CD8-positive, alpha-beta memory T cell (primary cell): Measurements from ENCODE around the gene SYTL5. TPM values are rescaled to one million over a fixed set of nuclear protein-coding genes. Genes with fewer than 3 reads are reported as not detected.

Experiments used
- CTCF ChIA-PET: fragments of 350-600 bp; sonication (Branson Sonifier 250); formaldehyde crosslinking; loops from one replicate; lab custom pipeline; 2021; ENCODE audit warnings: antibody characterized with exemption; lab: Charles Lee
- POLR2A ChIA-PET: fragments of 350-600 bp; sonication (Branson Sonifier 250); formaldehyde crosslinking; loops from one replicate; lab custom pipeline; 2021; ENCODE audit warnings: antibody characterized with exemption; lab: Charles Lee
- DNase-seq, 5 donors: peaks; one replicate each; pipeline versions ENCODE4 v3.0.0 to v3.0.0-alpha.2; 2020 to 2022; ENCODE audit warnings: mixed read lengths in 1 of 5
- H3K27ac ChIP-seq: one replicate; pipeline ENCODE4 v1.7.0; 2013; ENCODE audit warnings: low read depth, mild to moderate bottlenecking, low read length, moderate library complexity
- H3K27me3 ChIP-seq: 2 replicates; pipeline ENCODE4 v1.7.0; 2013; ENCODE audit warnings: low read length, mild to moderate bottlenecking; ENCODE audit not compliant: insufficient read depth, poor library complexity, severe bottlenecking
- H3K36me3 ChIP-seq: 2 replicates; pipeline ENCODE4 v1.7.0; 2013; ENCODE audit warnings: mild to moderate bottlenecking, low read length, moderate library complexity; ENCODE audit not compliant: insufficient read depth
- H3K4me1 ChIP-seq: 2 replicates; pipeline ENCODE4 v1.7.0; 2013; ENCODE audit warnings: mild to moderate bottlenecking, low read length, moderate library complexity; ENCODE audit not compliant: insufficient read depth
- H3K4me3 ChIP-seq: 2 replicates; pipeline ENCODE4 v1.7.0; 2013; ENCODE audit warnings: mild to moderate bottlenecking, low read length
- H3K9me3 ChIP-seq: 2 replicates; pipeline ENCODE4 v1.7.0; 2013; ENCODE audit warnings: mild to moderate bottlenecking, low read length
- H3K27ac Mint-ChIP-seq, 8 donors: one replicate each; pipeline ENCODE4 v1.8.0; 2020 to 2021; ENCODE audit warnings: mixed read lengths in 8 of 8, mild to moderate bottlenecking in 6 of 8, inconsistent platforms in 3 of 8, moderate library complexity in 3 of 8
- H3K27me3 Mint-ChIP-seq, 2 donors: one replicate each; pipeline ENCODE4 v1.8.0; 2020 to 2021; ENCODE audit warnings: mixed read lengths in 2 of 2, mild to moderate bottlenecking in 1 of 2, moderate library complexity in 1 of 2
- H3K36me3 Mint-ChIP-seq, 3 donors: one replicate each; pipeline ENCODE4 v1.8.0; 2020 to 2021; ENCODE audit warnings: mixed read lengths in 3 of 3, inconsistent platforms in 1 of 3, mild to moderate bottlenecking in 1 of 3
- H3K4me1 Mint-ChIP-seq, 3 donors: one replicate each; pipeline ENCODE4 v1.8.0; 2020 to 2021; ENCODE audit warnings: mixed read lengths in 3 of 3, inconsistent platforms in 1 of 3, mild to moderate bottlenecking in 1 of 3
- H3K4me3 Mint-ChIP-seq, 7 donors: one replicate each; pipeline ENCODE4 v1.8.0; 2020 to 2021; ENCODE audit warnings: mixed read lengths in 7 of 7, mild to moderate bottlenecking in 6 of 7, moderate library complexity in 4 of 7, inconsistent platforms in 2 of 7
- H3K9me3 Mint-ChIP-seq, 5 donors: one replicate each; pipeline ENCODE4 v1.8.0; 2020 to 2022; ENCODE audit warnings: mixed read lengths in 5 of 5, mild to moderate bottlenecking in 3 of 5, moderate library complexity in 2 of 5, inconsistent platforms in 1 of 5
- polyA plus RNA-seq: library from polyadenylated mRNA; unstranded; fragments of 300-500 nt; fragmentation: Illumina TruSeq; gene quantifications from one replicate; pipeline ENCODE4 v1.2.3, GENCODE V29; 2021
- total RNA-seq, 2 experiments: library from RNA; stranded (reverse); gene quantifications; one replicate each; pipeline ENCODE4 v1.2.3, GENCODE V29; 2021

The SYTL5 gene
- total and polyA plus RNA-seq, 3 experiments from 2014 or later = not detected

DNA sequence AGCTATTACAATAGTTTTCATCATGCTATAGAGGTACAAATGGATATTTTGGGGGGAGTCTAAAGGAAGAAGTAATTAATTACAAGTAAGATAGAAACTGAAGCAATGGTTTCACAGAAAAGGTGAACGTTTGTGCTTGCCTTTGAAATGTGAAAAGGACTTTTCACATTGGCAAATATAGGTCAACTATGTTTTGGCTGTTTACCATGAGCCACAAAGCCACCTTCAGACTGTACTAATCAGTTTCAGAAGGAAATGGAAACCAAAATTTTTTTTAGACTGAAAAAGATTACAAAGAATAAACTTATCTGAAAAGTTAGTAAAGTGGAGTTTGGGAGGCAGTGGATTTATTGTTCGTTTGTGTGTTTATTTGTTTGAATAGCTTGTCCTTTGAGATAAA is 32.1 kb downstream of the SYTL5 start:
- H3K4me1 ChIP-seq = no peaks in the 10 kb centered on the region
- H3K4me3 Mint-ChIP-seq = peak overlapping the region in 3 of 7 donors; percentile 13 to 58 (median 38)
- H3K27me3 ChIP-seq = no peaks in the 10 kb centered on the region
- H3K9me3 Mint-ChIP-seq = peaks cover 0 to 1% (median 0%) of the 10 kb centered on the region in 5 donors
- H3K27me3 Mint-ChIP-seq = peaks cover 0 to 3% of the 10 kb centered on the region in 2 donors
- no peak overlapping the region for H3K4me3 ChIP-seq
- H3K9me3 ChIP-seq = no peaks in the 10 kb centered on the region
- CTCF ChIA-PET = no interaction called here
- H3K27ac ChIP-seq = no peak overlapping the region
- H3K36me3 ChIP-seq = no peaks in the 10 kb centered on the region
- H3K36me3 Mint-ChIP-seq = no peaks in the 10 kb centered on the region
- H3K4me1 Mint-ChIP-seq = peaks cover 0 to 6% (median 2%) of the 10 kb centered on the region in 3 donors
- DNase-seq = no peak
- POLR2A ChIA-PET = no interaction called here
- H3K27ac Mint-ChIP-seq = peak overlapping the region in 5 of 8 donors; percentile 12 to 78 (median 70)

DNA sequence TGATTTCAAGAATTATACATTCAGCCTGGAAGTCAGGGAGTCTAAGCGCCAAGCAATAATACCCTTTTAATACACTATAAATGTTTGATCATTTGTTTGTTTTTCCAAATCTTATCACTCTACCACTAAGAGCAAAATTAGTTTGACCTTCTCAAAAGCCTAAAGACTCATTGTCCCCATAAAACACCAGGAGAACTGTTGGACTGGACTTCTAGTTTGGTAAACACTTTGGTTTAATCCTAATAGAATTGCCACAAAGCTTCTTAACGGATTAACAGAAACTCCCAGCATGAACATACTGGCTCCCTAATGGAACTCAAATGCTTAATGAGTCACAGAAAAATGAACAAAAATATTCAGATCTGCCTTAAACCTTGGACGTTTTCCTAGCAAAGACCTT is 34.9 kb downstream of the SYTL5 start:
- no peak overlapping the region for H3K27ac Mint-ChIP-seq
- H3K4me1 Mint-ChIP-seq = peaks cover 0 to 6% (median 2%) of the 10 kb centered on the region in 3 donors
- Histone ChIP-seq H3K9me3 (no peaks in the 10 kb centered on the region), H3K4me1 (no peaks in the 10 kb centered on the region), H3K27me3 (no peaks in the 10 kb centered on the region), H3K27ac (no peak overlapping the region), H3K36me3 (no peaks in the 10 kb centered on the region), H3K4me3 (no peak overlapping the region)
- peaks cover 0 to 1% (median 0%) of the 10 kb centered on the region in 5 donors for H3K9me3 Mint-ChIP-seq
- no peak overlapping the region for H3K4me3 Mint-ChIP-seq
- peaks cover 0 to 7% of the 10 kb centered on the region in 2 donors for H3K27me3 Mint-ChIP-seq
- POLR2A ChIA-PET = no interaction called here
- H3K36me3 Mint-ChIP-seq = no peaks in the 10 kb centered on the region
- CTCF ChIA-PET = no interaction called here
- no peak for DNase-seq

DNA sequence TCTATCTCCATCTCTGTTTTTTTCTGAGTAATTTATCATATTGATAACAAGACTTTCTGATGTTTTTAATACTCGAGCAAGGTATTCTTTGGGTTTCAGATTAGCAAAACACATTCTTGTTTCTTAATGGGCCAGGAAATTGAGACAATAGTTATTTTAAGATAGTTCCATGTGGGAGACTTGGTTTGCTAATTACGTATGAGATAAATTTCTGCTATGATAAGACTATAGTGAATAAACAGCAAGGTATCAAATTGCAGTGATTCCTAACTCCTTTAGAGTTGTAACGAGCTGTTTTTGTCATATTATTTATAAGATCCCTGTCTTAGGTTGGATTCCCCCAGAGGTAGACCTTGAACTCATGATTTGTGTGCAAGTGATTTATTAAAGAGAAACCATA is 38.3 kb downstream of the SYTL5 start:
- Mint-ChIP-seq H3K9me3 (peaks cover 0 to 2% (median 0%) of the 10 kb centered on the region in 5 donors), H3K27me3 (peaks cover 0 to 4% of the 10 kb centered on the region in 2 donors), H3K4me3 (no peak overlapping the region), H3K36me3 (no peaks in the 10 kb centered on the region), H3K4me1 (no peaks in the 10 kb centered on the region), H3K27ac (no peak overlapping the region)
- H3K9me3 ChIP-seq = no peaks in the 10 kb centered on the region
- CTCF ChIA-PET = no interaction called here
- no peak overlapping the region for H3K27ac ChIP-seq
- no peak for DNase-seq
- H3K4me3 ChIP-seq = no peak overlapping the region
- H3K36me3 ChIP-seq = no peaks in the 10 kb centered on the region
- POLR2A ChIA-PET = no interaction called here
- H3K27me3 ChIP-seq = no peaks in the 10 kb centered on the region
- H3K4me1 ChIP-seq = no peaks in the 10 kb centered on the region

DNA sequence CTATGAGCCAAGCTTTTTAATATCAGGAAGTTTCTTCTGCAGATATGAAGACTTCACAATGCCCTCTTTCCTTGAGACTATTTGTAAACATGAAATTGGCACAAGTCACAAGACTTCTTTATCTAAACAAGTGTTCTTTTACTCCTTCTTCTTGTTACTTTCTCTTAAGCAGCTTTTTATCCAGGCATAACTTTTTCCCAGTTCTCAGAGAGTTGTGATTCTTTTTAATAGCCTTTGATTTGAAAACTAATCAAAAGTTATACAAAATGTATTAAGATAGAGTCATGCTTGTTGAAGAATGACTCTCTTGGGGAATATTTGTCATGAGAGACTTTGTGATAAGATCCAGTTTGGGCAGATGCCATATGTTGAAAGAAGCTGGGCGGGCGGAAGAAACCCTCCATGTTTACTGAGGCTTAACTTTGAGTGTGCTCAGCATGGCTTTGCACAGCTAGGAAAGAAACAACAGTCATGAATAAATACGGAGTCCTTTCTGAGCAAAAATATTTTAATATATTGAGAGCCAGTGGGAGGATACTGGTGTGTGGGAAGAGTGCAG is 39.3 kb downstream of the SYTL5 start:
- H3K9me3 ChIP-seq = no peaks in the 10 kb centered on the region
- H3K27ac ChIP-seq = no peak overlapping the region
- POLR2A ChIA-PET = no interaction called here
- no peaks in the 10 kb centered on the region for H3K36me3 ChIP-seq
- CTCF ChIA-PET = no interaction called here
- peaks cover 0 to 4% of the 10 kb centered on the region in 2 donors for H3K27me3 Mint-ChIP-seq
- H3K9me3 Mint-ChIP-seq = peaks cover 0 to 2% (median 0%) of the 10 kb centered on the region in 5 donors
- no peak overlapping the region for H3K4me3 Mint-ChIP-seq
- H3K4me1 Mint-ChIP-seq = no peaks in the 10 kb centered on the region
- no peaks in the 10 kb centered on the region for H3K36me3 Mint-ChIP-seq
- no peak overlapping the region for H3K27ac Mint-ChIP-seq
- no peak overlapping the region for H3K4me3 ChIP-seq
- no peaks in the 10 kb centered on the region for H3K27me3 ChIP-seq
- DNase-seq = no peak
- no peaks in the 10 kb centered on the region for H3K4me1 ChIP-seq

- Mint-ChIP-seq H3K27me3 (peaks cover 0 to 4% of the 10 kb centered on the region in 2 donors), H3K27ac (no peak overlapping the region), H3K36me3 (no peaks in the 10 kb centered on the region), H3K4me1 (no peaks in the 10 kb centered on the region), H3K4me3 (no peak overlapping the region), H3K9me3 (peaks cover 0 to 2% (median 0%) of the 10 kb centered on the region in 5 donors)
- Histone ChIP-seq H3K27ac (no peak overlapping the region), H3K4me1 (no peaks in the 10 kb centered on the region), H3K27me3 (no peaks in the 10 kb centered on the region), H3K4me3 (no peak overlapping the region), H3K36me3 (no peaks in the 10 kb centered on the region), H3K9me3 (no peaks in the 10 kb centered on the region)
- ChIA-PET POLR2A (no interaction called here), CTCF (no interaction called here)
- DNase-seq = no peak
These were observed 42.5 kb downstream of the SYTL5 start for GRCh38 chrX:38048886-38049285.

DNA sequence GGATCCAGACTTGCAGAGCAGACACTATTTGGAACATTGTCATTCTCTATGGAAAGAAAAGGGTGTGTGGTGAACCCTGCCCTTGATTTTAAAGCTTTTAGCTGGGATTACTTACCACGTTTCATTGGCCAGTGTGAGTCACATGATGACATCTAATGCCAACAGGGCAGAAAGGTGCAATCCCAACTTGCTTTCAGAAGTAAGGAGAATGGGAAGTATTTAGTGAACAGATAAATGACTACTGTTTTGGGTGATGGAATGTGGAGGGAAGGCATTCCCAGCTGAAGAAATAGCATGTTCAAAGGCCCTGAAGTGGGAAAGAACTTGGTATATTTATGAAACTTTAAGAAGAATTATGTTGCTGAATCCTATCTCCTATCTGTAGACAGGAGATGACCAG is 44.5 kb downstream of the SYTL5 start:
- H3K27me3 ChIP-seq = no peaks in the 10 kb centered on the region
- H3K4me1 ChIP-seq = no peaks in the 10 kb centered on the region
- POLR2A ChIA-PET = no interaction called here
- no peak overlapping the region for H3K27ac ChIP-seq
- no peaks in the 10 kb centered on the region for H3K9me3 ChIP-seq
- no peaks in the 10 kb centered on the region for H3K27me3 Mint-ChIP-seq
- no peaks in the 10 kb centered on the region for H3K36me3 ChIP-seq
- H3K27ac Mint-ChIP-seq = no peak overlapping the region
- no peaks in the 10 kb centered on the region for H3K36me3 Mint-ChIP-seq
- CTCF ChIA-PET = no interaction called here
- H3K9me3 Mint-ChIP-seq = peaks cover 0 to 4% (median 0%) of the 10 kb centered on the region in 5 donors
- no peak overlapping the region for H3K4me3 ChIP-seq
- no peak for DNase-seq
- no peak overlapping the region for H3K4me3 Mint-ChIP-seq
- H3K4me1 Mint-ChIP-seq = no peaks in the 10 kb centered on the region

DNA sequence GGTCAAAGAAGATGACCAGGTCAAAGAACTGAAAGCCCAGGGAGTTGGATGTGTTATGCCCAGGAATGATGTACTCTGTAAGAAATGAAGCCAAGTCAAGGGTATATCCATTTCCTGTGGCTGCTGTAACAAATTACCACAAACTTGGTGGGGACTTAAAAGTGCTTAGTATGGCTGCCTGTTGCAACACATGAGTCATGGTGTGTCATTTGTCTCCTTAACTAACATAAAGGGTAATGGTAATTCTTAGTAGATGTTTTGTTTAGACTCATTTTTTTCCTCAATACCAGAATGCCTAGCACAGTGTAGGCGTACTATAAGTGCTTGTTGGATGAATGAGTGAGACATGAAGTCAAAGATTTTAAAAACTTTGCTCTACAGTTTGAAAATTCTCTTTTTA is 45.7 kb downstream of the SYTL5 start:
- Histone ChIP-seq H3K27ac (no peak overlapping the region), H3K9me3 (no peaks in the 10 kb centered on the region), H3K27me3 (no peaks in the 10 kb centered on the region), H3K4me1 (no peaks in the 10 kb centered on the region), H3K36me3 (no peaks in the 10 kb centered on the region), H3K4me3 (no peak overlapping the region)
- Mint-ChIP-seq H3K27ac (no peak overlapping the region), H3K9me3 (peaks cover 0 to 3% (median 0%) of the 10 kb centered on the region in 5 donors), H3K27me3 (peaks cover 0 to 1% of the 10 kb centered on the region in 2 donors), H3K4me3 (no peak overlapping the region), H3K36me3 (no peaks in the 10 kb centered on the region), H3K4me1 (no peaks in the 10 kb centered on the region)
- POLR2A ChIA-PET = no interaction called here
- CTCF ChIA-PET = no interaction called here
- DNase-seq = no peak

- Histone ChIP-seq H3K4me1 (no peaks in the 10 kb centered on the region), H3K27me3 (no peaks in the 10 kb centered on the region), H3K9me3 (no peaks in the 10 kb centered on the region), H3K4me3 (no peak overlapping the region), H3K27ac (no peak overlapping the region), H3K36me3 (no peaks in the 10 kb centered on the region)
- DNase-seq = no peak
- CTCF ChIA-PET = no interaction called here
- H3K4me1 Mint-ChIP-seq = no peaks in the 10 kb centered on the region
- peaks cover 0 to 3% (median 0%) of the 10 kb centered on the region in 5 donors for H3K9me3 Mint-ChIP-seq
- POLR2A ChIA-PET = no interaction called here
- peak overlapping the region in 1 of 8 donors; percentile 54 for H3K27ac Mint-ChIP-seq
- H3K27me3 Mint-ChIP-seq = peaks cover 0 to 3% of the 10 kb centered on the region in 2 donors
- no peaks in the 10 kb centered on the region for H3K36me3 Mint-ChIP-seq
- H3K4me3 Mint-ChIP-seq = no peak overlapping the region
These were observed 49.0 kb downstream of the SYTL5 start for GRCh38 chrX:38055170-38055847.
